Neuronal stem cell (in vitro differentiated cells): ENCODE data around the gene GMCL1.
"Not testable (repeated sequence)": the region's sequence is repeated elsewhere in the genome, so short reads cannot be mapped to it uniquely, and the experiment has no call there.

Source experiments
- DNase-seq: peaks from one replicate; pipeline ENCODE4 v3.0.0-alpha.2; 2013; ENCODE audit warnings: low spot score
- H2AFZ ChIP-seq: one replicate; pipeline ENCODE4 v1.6.1; 2013; ENCODE audit warnings: mild to moderate bottlenecking, low read length, inconsistent platforms
- H2AK5ac ChIP-seq: 2 replicates; pipeline ENCODE4 v1.6.1; 2013; ENCODE audit warnings: low read depth, mild to moderate bottlenecking, inconsistent platforms, low read length, moderate library complexity, mixed read lengths
- H2BK120ac ChIP-seq: 2 replicates; pipeline ENCODE4 v1.6.1; 2013; ENCODE audit warnings: low read depth, mild to moderate bottlenecking, inconsistent platforms, low read length, moderate library complexity, mixed read lengths
- H2BK12ac ChIP-seq: one replicate; pipeline ENCODE4 v1.6.1; 2013; ENCODE audit warnings: low read length, inconsistent platforms
- H2BK15ac ChIP-seq: 2 replicates; pipeline ENCODE4 v1.6.1; 2013; ENCODE audit warnings: mild to moderate bottlenecking, low read length, inconsistent platforms, mixed read lengths
- H2BK5ac ChIP-seq: one replicate; pipeline ENCODE4 v1.6.1; 2013; ENCODE audit warnings: inconsistent platforms, mild to moderate bottlenecking, low read length, moderate library complexity
- H3K14ac ChIP-seq: one replicate; pipeline ENCODE4 v1.6.1; 2013; ENCODE audit warnings: low read length, inconsistent platforms
- H3K18ac ChIP-seq: 2 replicates; pipeline ENCODE4 v1.6.1; 2013; ENCODE audit warnings: low read length, inconsistent platforms
- H3K23ac ChIP-seq: 2 replicates; pipeline ENCODE4 v1.6.1; 2013; ENCODE audit warnings: low read depth, mild to moderate bottlenecking, mixed read lengths, low read length, inconsistent platforms; ENCODE audit not compliant: poor library complexity
- H3K27ac ChIP-seq: replicated peaks from 3 replicates; pipeline ENCODE4 v1.5.1; 2013; ENCODE audit warnings: low read length, inconsistent platforms
- H3K27me3 ChIP-seq, 3 experiments: 2 replicates each; pipeline ENCODE4 v1.6.1; 2013; ENCODE audit warnings: low read length in 3 of 3, mild to moderate bottlenecking in 2 of 3, inconsistent platforms in 1 of 3, low read depth in 1 of 3, mixed read lengths in 1 of 3, moderate library complexity in 1 of 3; ENCODE audit not compliant: control insufficient read depth in 3 of 3, insufficient read depth in 3 of 3
- H3K36me3 ChIP-seq, 2 donors: replicated peaks in 1 of 2; 2 replicates each; pipeline ENCODE4 v1.6.1; 2013; ENCODE audit warnings: low read length in 2 of 2; ENCODE audit not compliant: control insufficient read depth in 2 of 2, insufficient read depth in 2 of 2
- H3K4ac ChIP-seq: 2 replicates; pipeline ENCODE4 v1.6.1; 2013; ENCODE audit warnings: inconsistent platforms, mild to moderate bottlenecking, low read length, moderate library complexity
- H3K4me1 ChIP-seq, 2 donors: 1 replicate in 1 of 2; 2 replicates in 1 of 2; pipeline ENCODE4 v1.6.1; 2013; ENCODE audit warnings: low read length in 2 of 2, low read depth in 1 of 2; ENCODE audit not compliant: control insufficient read depth in 2 of 2, insufficient read depth in 1 of 2
- H3K4me2 ChIP-seq: one replicate; pipeline ENCODE4 v1.6.1; 2013; ENCODE audit warnings: mild to moderate bottlenecking, low read length, inconsistent platforms; ENCODE audit not compliant: insufficient read depth, poor library complexity, severe bottlenecking
- H3K4me3 ChIP-seq, 2 donors: 2 replicates each; pipeline ENCODE4 v1.5.1; 2013; ENCODE audit warnings: low read length in 2 of 2, mild to moderate bottlenecking in 2 of 2, inconsistent platforms in 1 of 2, moderate library complexity in 1 of 2
- H3K79me1 ChIP-seq: one replicate; pipeline ENCODE4 v1.6.1; 2013; ENCODE audit warnings: low read depth, mild to moderate bottlenecking, inconsistent platforms, low read length, moderate library complexity
- H3K9ac ChIP-seq: one replicate; pipeline ENCODE4 v1.6.1; 2013; ENCODE audit warnings: mild to moderate bottlenecking, low read depth, low read length, inconsistent platforms; ENCODE audit not compliant: poor library complexity
- H3K9me3 ChIP-seq, 2 donors: replicated peaks in 1 of 2; 2 replicates each; pipeline versions ENCODE3 to v1.6.1; 2013; ENCODE audit warnings: low read length in 2 of 2, mild to moderate bottlenecking in 2 of 2, inconsistent platforms in 1 of 2, low read depth in 1 of 2, mixed read lengths in 1 of 2, moderate library complexity in 1 of 2; ENCODE audit not compliant: control insufficient read depth in 2 of 2, insufficient read depth in 1 of 2
- H4K8ac ChIP-seq: one replicate; pipeline ENCODE4 v1.6.1; 2013; ENCODE audit warnings: low read depth, mild to moderate bottlenecking, inconsistent platforms, low read length, moderate library complexity
- H4K91ac ChIP-seq: one replicate; pipeline ENCODE4 v1.6.1; 2013; ENCODE audit warnings: low read length, low read depth, mild to moderate bottlenecking, inconsistent platforms; ENCODE audit not compliant: poor library complexity
- WGBS, 2 donors: extraction: QIAGEN DNeasy Blood & Tissue Kit; methylation state at CpG; one replicate each; pipeline ENCODE4 v1.1.7; 2013; ENCODE audit warnings: missing lambda C conversion rate in 2 of 2, mixed read lengths in 1 of 2; ENCODE audit not compliant: insufficient read length in 2 of 2, insufficient replicate concordance in 1 of 2; ENCODE audit errors: extremely low coverage in 2 of 2; 5-methylcytosine and 5-hydroxymethylcytosine counted together

Gene GMCL1

DNA sequence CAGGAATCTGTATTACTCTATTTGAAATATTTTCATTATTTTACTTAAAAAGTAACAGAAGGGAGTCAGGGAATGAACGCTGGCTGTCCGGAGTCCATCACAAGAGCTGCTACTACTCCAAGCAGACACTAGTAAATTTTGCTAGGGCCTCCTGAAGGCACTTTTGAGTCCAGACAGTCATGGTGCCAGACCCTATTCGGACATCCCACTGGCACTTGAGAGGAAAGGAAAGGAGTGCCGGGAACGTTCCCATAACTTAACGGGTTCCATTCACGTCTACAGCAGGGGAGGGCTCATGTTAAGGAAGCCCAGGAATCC, 563 bp upstream of the GMCL1 start:
- Histone ChIP-seq H3K18ac (peak overlapping the region; percentile 91), H2BK120ac (no peak overlapping the region), H2AFZ (peak overlapping the region; percentile 98), H2AK5ac (no peak overlapping the region), H4K91ac (no peak overlapping the region), H3K36me3 (peaks cover 2 to 25% of the 10 kb centered on the region in 2 donors), H3K27me3 (no peaks in the 10 kb centered on the region), H3K79me1 (peaks cover 8% of the 10 kb centered on the region), H4K8ac (no peak overlapping the region), H3K4ac (no peak overlapping the region), H3K4me3 (peak overlapping the region; percentile 82 to 86), H3K23ac (peak overlapping the region; percentile 98), H2BK5ac (peak overlapping the region; percentile 85), H3K4me2 (peak overlapping the region; percentile 75), H3K27ac (peak overlapping the region; percentile 88), H2BK12ac (no peak overlapping the region), H2BK15ac (no peak overlapping the region), H3K9ac (no peak overlapping the region), H3K14ac (no peak overlapping the region), H3K9me3 (no peaks in the 10 kb centered on the region), H3K4me1 (peaks cover 2 to 5% of the 10 kb centered on the region in 2 donors)
- WGBS, 2 donors, result no CpG with 5 or more reads among the region's 7 CpGs
- DNase-seq, result no peak

DNA sequence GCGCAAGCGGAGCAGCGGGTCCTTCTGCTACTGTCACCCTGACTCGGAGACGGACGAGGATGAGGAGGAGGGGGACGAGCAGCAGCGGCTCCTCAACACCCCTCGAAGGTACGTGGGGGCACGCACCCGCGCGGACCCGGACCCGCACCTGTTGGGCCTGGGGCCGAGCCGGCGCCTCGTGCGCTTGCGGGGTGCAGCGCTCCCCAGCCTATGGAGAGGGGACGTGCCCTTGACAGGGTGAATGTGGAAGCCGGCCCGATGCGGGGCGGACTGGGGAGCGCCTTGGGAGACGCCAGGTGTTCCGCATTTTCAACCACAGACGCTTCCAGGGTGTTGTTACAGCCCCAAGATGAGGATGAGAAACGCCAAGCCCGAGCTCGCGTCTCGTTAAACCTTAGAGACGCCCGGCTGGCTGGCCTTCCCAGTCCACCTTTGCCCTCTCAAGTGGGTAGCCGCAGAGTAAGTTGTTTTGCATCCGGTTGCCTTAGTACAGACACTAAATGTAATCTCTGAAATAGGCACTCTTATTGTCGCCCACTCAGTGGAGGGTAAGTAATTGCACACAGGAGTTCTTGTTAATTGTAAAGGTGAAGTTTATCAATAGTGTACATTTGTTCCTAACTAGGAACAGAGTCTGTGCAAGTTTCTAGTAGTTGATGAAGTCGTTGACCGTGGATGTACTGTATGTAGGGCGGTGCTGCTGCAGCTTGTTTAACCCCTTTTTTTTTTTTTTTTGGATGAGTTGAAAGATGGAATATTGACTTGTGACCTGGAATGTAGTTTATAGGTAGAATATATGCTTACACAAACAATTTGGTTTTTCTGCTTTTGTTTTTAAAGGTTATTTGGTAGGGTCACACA, 815 bp downstream of the GMCL1 start:
- peaks cover 2 to 5% of the 10 kb centered on the region in 2 donors for H3K4me1 ChIP-seq
- H3K4me3 ChIP-seq, result peak overlapping the region; percentile 86 to 95
- peak overlapping the region; percentile 98 for H2AFZ ChIP-seq
- H3K18ac ChIP-seq, result peak overlapping the region; percentile 96
- peak overlapping the region; percentile 10 for H2BK12ac ChIP-seq
- H3K9me3 ChIP-seq, result no peaks in the 10 kb centered on the region
- peak overlapping the region; percentile 94 for H3K4me2 ChIP-seq
- H4K8ac ChIP-seq, result no peak overlapping the region
- H3K4ac ChIP-seq, result no peak overlapping the region
- H2BK120ac ChIP-seq, result no peak overlapping the region
- H3K27ac ChIP-seq, result no peak overlapping the region
- no peaks in the 10 kb centered on the region for H3K27me3 ChIP-seq
- DNase-seq, result no peak
- H3K9ac ChIP-seq, result peak overlapping the region; percentile 100
- H3K79me1 ChIP-seq, result peaks cover 8% of the 10 kb centered on the region
- H2AK5ac ChIP-seq, result no peak overlapping the region
- H2BK5ac ChIP-seq, result peak overlapping the region; percentile 85
- peak overlapping the region; percentile 98 for H3K23ac ChIP-seq
- H4K91ac ChIP-seq, result peak overlapping the region; percentile 53
- H3K36me3 ChIP-seq, result peaks cover 2 to 27% of the 10 kb centered on the region in 2 donors
- H3K14ac ChIP-seq, result peak overlapping the region; percentile 100
- WGBS, 2 donors, result no CpG with 5 or more reads among the region's 45 CpGs
- peak overlapping the region; percentile 67 for H2BK15ac ChIP-seq

DNA sequence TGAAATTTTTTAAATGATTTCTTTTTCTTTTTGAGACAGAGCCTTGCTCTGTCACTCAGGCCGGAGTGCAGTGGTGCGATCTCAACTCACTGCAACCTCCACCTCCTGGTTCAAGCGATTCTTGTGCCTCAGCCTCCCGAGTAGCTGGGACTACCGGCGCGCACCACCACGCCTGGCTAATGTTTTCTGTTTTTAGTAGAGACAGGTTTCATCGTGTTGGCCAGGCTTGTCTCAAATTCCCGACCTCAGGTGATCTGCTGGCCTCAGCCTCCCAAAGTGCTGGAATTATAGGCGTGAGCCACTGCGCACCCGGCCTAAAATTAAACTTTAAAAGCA, 1.4 kb downstream of the GMCL1 start:
- not testable (repeated sequence) for DNase-seq, H2BK120ac ChIP-seq

DNA sequence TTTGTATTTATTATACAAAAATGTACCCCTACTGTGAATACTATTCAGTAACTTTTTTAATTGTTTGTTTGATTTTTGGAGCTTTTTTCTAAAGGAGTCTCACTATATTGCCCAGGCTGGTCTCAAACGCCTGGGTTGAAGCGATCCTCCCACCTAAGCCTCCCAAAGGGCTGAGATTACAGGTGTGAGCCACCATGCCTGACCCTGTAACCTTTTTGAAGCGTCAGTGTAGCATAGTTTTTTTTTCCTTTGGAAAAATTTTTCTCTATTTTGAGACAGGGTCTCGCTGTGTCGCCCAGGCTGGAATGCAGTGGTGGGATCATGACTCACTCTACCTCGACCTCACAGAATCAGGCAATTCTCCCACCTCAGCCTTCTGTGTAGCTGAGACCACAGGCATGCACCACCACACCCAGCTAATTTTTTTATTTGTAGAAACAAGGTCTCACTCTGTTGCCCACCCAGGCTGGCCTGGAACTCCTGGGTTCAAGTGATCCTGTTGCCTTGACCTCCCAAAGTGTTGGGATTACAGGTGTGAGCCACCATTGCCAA, 2.0 kb downstream of the GMCL1 start:
- Histone ChIP-seq H3K14ac (no peak overlapping the region), H4K91ac (no peak overlapping the region), H2BK15ac (no peak overlapping the region), H2AK5ac (no peak overlapping the region), H2BK5ac (no peak overlapping the region), H3K4me3 (no peak overlapping the region), H3K27me3 (no peaks in the 10 kb centered on the region), H3K36me3 (peaks cover 2 to 27% of the 10 kb centered on the region in 2 donors), H3K9ac (no peak overlapping the region), H3K79me1 (peaks cover 8% of the 10 kb centered on the region), H4K8ac (no peak overlapping the region), H2BK120ac (no peak overlapping the region), H3K27ac (no peak overlapping the region), H3K18ac (no peak overlapping the region), H3K4ac (no peak overlapping the region), H3K9me3 (no peaks in the 10 kb centered on the region), H2BK12ac (no peak overlapping the region), H3K4me2 (no peak overlapping the region), H3K4me1 (peaks cover 2 to 5% of the 10 kb centered on the region in 2 donors), H2AFZ (no peak overlapping the region), H3K23ac (no peak overlapping the region)
- no peak for DNase-seq
- WGBS, 2 donors, result no CpG with 5 or more reads among the region's 6 CpGs

More for the DNA sequence above, 1.4 kb downstream of the GMCL1 start:
- not testable (repeated sequence) for H4K91ac ChIP-seq, H2AFZ ChIP-seq, H2AK5ac ChIP-seq, H4K8ac ChIP-seq, H3K4me1 ChIP-seq, H3K4ac ChIP-seq, H3K27ac ChIP-seq, H3K9me3 ChIP-seq, H3K79me1 ChIP-seq, H2BK12ac ChIP-seq, H3K9ac ChIP-seq, H3K23ac ChIP-seq, H3K27me3 ChIP-seq, H3K14ac ChIP-seq, H2BK5ac ChIP-seq, H2BK15ac ChIP-seq, H3K18ac ChIP-seq
- WGBS, 2 donors, result no CpG with 5 or more reads among the region's 13 CpGs
- Histone ChIP-seq H3K4me3 (peak overlapping the region; percentile 57 to 86), H3K36me3 (peaks cover 2 to 27% of the 10 kb centered on the region in 2 donors), H3K4me2 (peak overlapping the region; percentile 94)
